Measurements from ENCODE around the gene IGF2BP2.

- TF ChIP-seq CTCF (IDR thresholded peaks at IDR 0.05; ENCODE audit: low read depth, low read length) (no peak), POLR2A (IDR thresholded peaks at IDR 0.05; ENCODE audit: extremely low read depth, insufficient read length) (no peak), MAX (IDR thresholded peaks at IDR 0.05; ENCODE audit: low read depth, low read length) (no peak), MYC (IDR thresholded peaks at IDR 0.05; ENCODE audit: low read depth, low read length) (no peak)
Observed at GRCh38 chr3:185705498-185705897, 119.3 kb downstream of the IGF2BP2 start.
